ENCODE measurements around the gene GPS1.

Gene GPS1

DNA sequence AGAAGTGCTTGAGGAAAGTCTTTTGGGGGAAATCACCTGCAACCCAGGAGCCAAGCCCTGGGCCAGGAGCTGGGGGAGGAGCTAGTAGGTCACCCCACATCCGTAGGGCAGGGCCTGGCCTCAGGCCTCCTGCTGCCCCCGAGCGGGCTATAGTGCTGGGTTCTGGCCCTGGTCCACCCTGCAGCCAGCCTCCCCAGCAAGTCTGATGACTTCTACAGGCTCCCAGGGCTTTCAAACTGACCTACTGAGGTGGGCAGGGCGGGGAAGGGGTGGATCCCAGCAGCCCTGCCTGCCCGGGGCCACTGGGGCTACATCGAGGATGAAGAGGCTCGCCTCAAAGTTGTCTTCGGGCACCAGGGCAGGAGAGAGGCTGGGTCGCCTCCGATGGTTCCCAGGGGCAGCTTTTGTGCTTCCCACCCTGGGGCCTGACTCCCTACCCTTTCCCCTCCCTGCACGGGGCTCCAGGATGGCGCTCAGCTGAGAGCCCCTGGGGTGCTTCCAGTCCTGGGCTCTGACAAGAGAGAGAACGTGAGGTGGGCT is 34.0 kb upstream of the GPS1 start:
- Histone ChIP-seq H3K36me3 (ENCODE audit: control insufficient read depth, insufficient read depth, low read length) (no peaks in the 10 kb centered on the region), H3K9me3 (ENCODE audit: control insufficient read depth, low read length) (no peaks in the 10 kb centered on the region), H3K9ac (ENCODE audit: low read length) (no peak overlapping the region), H3K4me1 (ENCODE audit: control insufficient read depth, insufficient read depth, low read length) (peaks cover 30% of the 10 kb centered on the region), H3K4me3 (ENCODE audit: low read length) (no peak overlapping the region), H3K27me3 (ENCODE audit: control insufficient read depth, insufficient read depth, low read length) (no peaks in the 10 kb centered on the region)

DNA sequence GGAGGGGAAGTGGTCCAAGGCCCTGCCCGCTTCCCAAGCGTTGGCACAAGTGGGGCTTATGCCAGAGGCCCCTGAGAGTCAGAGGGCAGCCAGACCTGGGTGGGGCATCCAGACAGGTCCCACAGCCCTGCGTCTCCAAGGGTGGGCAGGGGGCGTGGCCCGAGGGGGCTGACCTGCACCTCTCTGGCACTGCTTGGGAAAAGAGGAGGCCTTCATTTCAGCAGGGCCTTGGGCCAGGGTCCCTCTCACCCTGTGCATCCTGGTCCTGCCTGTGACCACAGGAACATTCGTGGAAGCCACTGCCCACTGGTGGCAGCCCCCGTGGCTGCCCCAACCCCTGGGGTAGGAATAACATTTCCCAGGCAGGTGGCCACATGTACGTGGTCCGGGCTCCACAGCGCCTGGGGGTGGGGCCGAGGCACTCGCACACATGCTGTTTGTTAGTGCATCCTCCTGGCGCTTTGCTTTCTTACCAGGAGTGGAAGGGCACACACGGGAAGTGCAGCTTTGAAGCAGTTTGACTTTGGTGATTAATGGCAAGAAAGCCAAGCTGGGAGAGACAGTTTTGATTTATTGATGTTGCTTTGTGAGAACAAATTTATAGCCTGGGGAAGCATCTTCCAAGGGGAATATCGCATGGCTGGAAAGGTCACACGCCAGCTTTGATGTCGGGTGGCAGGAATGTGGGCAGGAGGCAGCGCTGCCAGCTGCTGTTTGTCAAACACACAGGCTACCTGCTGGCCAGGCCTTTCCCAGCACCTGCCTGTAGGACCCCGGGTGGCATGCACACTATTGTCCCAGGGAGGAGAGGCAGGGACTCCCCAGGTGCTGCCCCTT is 33.3 kb upstream of the GPS1 start:
- H3K9me3 ChIP-seq (ENCODE audit: control insufficient read depth, low read length): no peaks in the 10 kb centered on the region
- no peaks in the 10 kb centered on the region for H3K27me3 ChIP-seq (ENCODE audit: control insufficient read depth, insufficient read depth, low read length)
- H3K4me1 ChIP-seq (ENCODE audit: control insufficient read depth, insufficient read depth, low read length): peaks cover 30% of the 10 kb centered on the region
- no peak overlapping the region for H3K4me3 ChIP-seq (ENCODE audit: low read length)
- H3K36me3 ChIP-seq (ENCODE audit: control insufficient read depth, insufficient read depth, low read length): no peaks in the 10 kb centered on the region
- no peak overlapping the region for H3K9ac ChIP-seq (ENCODE audit: low read length)

DNA sequence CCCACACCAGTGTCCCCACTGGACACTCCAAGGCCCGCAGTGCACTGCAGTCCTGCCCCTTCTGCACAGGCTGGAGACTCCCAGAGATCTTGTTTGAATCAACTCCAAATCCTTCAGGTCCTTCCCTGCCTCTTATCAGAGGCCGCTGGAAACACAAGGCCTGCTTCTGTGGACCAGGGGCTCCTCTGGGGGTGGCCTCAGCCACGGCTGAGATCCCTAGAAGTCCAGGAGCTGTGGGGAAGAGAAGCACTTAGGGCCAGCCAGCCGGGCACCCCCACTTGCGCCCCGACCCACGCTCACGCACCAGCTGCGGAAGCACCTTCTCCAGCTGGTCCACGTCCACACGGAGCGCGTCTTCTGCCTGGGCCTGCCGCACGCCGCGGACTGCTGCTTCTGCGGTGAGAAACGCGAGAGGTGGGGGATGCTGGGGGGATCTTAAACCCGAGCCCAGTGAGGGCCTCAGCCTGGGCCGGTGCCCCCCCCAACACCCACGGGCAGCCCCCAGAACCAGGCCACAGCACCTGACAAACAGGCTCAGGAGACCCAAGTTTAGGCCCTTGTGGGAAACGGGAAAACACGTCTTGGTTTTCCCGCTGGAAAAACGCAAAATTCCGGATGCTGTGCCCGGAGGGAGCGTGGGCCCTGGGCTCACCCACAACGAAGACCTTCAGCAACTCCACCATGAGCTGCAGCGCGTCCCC is 32.6 kb upstream of the GPS1 start:
- H3K4me1 ChIP-seq (ENCODE audit: control insufficient read depth, insufficient read depth, low read length): peaks cover 35% of the 10 kb centered on the region
- H3K9me3 ChIP-seq (ENCODE audit: control insufficient read depth, low read length): no peaks in the 10 kb centered on the region
- H3K36me3 ChIP-seq (ENCODE audit: control insufficient read depth, insufficient read depth, low read length): no peaks in the 10 kb centered on the region
- no peaks in the 10 kb centered on the region for H3K27me3 ChIP-seq (ENCODE audit: control insufficient read depth, insufficient read depth, low read length)
- no peak overlapping the region for H3K4me3 ChIP-seq (ENCODE audit: low read length)
- no peak overlapping the region for H3K9ac ChIP-seq (ENCODE audit: low read length)

- H3K4me3 ChIP-seq (ENCODE audit: low read length): no peak overlapping the region
- H3K9me3 ChIP-seq (ENCODE audit: control insufficient read depth, low read length): no peaks in the 10 kb centered on the region
- peaks cover 39% of the 10 kb centered on the region for H3K4me1 ChIP-seq (ENCODE audit: control insufficient read depth, insufficient read depth, low read length)
- H3K9ac ChIP-seq (ENCODE audit: low read length): no peak overlapping the region
- H3K36me3 ChIP-seq (ENCODE audit: control insufficient read depth, insufficient read depth, low read length): no peaks in the 10 kb centered on the region
- no peaks in the 10 kb centered on the region for H3K27me3 ChIP-seq (ENCODE audit: control insufficient read depth, insufficient read depth, low read length)
Measured at GRCh38 chr17:82019690-82020571, 31.8 kb upstream of the GPS1 start.

DNA sequence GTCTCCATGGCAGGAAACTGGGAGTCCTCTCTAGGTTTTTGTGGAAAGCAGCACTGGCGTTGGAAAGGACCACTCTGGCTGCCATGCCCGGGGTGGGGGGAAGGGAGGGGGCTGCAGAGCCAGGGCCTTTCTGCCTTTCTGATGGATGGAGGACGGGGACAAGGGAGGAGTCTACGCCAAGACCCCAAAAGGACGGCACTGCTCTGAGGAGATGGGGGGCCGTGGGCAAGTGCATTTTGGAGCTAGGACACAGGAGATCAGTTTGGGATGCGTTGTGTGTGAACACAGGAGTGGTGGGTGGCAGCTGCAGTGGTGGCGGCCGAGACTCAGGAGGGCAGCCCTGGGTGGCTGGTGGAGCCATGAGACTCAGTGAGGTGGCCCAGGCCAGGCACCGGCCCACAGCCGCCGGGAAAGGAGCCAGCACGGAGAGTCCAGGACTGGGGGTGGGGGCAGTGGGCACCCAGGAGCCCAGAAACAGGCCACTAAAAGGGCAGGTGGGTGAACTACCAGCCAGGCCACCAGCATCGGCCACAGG is 31.1 kb upstream of the GPS1 start:
- H3K9ac ChIP-seq (ENCODE audit: low read length): no peak overlapping the region
- H3K4me3 ChIP-seq (ENCODE audit: low read length): no peak overlapping the region
- peaks cover 39% of the 10 kb centered on the region for H3K4me1 ChIP-seq (ENCODE audit: control insufficient read depth, insufficient read depth, low read length)
- H3K36me3 ChIP-seq (ENCODE audit: control insufficient read depth, insufficient read depth, low read length): no peaks in the 10 kb centered on the region
- H3K9me3 ChIP-seq (ENCODE audit: control insufficient read depth, low read length): no peaks in the 10 kb centered on the region
- no peaks in the 10 kb centered on the region for H3K27me3 ChIP-seq (ENCODE audit: control insufficient read depth, insufficient read depth, low read length)

DNA sequence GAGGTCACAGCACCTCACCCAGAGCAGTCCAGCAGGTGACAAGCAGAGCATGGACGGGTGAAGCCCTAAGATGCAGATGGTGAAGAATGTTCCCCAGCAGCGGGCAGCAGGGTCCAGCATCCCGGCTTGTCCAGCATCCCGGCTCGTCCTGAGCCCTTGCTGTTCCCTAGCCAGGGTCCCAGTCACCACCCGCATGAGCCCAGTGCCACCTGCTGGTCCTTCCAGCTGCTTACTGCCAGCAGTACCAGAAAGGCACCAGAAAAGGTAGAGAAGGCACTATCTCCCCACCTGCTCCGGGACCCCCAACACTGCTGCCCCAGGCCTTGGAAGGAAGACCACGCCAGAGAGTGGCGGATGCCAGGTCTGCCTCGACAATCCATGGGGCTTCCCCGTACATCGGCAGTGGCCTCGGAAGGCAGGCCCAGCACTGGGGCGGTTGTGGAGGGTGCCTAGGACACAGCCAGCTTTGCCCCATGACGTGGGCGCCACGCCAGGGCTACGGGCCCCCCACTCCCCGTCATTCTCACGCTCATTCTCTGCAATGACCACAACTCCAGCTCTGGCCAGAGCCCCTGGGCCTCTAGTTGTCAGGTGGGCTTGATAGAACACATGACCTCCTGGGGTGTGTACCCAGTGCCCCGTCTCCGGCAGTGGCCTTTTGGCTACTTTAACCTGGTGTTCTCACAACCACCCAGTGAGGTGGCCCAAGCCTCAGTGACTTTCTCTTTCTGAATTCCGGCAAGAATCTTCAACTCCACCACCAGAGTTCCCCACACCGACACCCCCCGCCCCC is 30.4 kb upstream of the GPS1 start:
- no peaks in the 10 kb centered on the region for H3K36me3 ChIP-seq (ENCODE audit: control insufficient read depth, insufficient read depth, low read length)
- no peaks in the 10 kb centered on the region for H3K27me3 ChIP-seq (ENCODE audit: control insufficient read depth, insufficient read depth, low read length)
- peak overlapping the region; percentile 77 for H3K4me3 ChIP-seq (ENCODE audit: low read length)
- peaks cover 39% of the 10 kb centered on the region for H3K4me1 ChIP-seq (ENCODE audit: control insufficient read depth, insufficient read depth, low read length)
- peak overlapping the region; percentile 86 for H3K9ac ChIP-seq (ENCODE audit: low read length)
- no peaks in the 10 kb centered on the region for H3K9me3 ChIP-seq (ENCODE audit: control insufficient read depth, low read length)

DNA sequence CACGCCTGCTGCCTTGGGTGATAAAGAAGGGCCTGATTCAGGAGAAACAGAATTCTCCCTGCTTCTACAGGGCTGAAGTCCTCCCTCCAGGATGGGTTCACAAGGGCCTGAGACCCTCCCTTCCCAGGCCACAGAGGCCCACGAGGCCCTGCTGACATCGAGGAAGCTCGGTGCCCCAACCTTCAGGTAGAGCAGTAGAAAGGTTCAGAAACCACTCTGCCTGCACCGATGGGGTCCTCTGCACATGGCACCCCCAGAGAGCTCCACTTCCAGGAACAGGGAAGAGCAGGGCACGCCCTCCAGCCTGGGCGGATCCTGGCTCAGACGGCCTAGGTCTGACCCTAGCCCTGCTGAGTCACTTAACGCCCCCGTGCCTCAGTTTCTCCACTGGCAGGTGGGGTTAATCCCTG is 29.8 kb upstream of the GPS1 start:
- peak overlapping the region; percentile 77 for H3K4me3 ChIP-seq (ENCODE audit: low read length)
- no peaks in the 10 kb centered on the region for H3K9me3 ChIP-seq (ENCODE audit: control insufficient read depth, low read length)
- peak overlapping the region; percentile 86 for H3K9ac ChIP-seq (ENCODE audit: low read length)
- peaks cover 39% of the 10 kb centered on the region for H3K4me1 ChIP-seq (ENCODE audit: control insufficient read depth, insufficient read depth, low read length)
- no peaks in the 10 kb centered on the region for H3K36me3 ChIP-seq (ENCODE audit: control insufficient read depth, insufficient read depth, low read length)
- H3K27me3 ChIP-seq (ENCODE audit: control insufficient read depth, insufficient read depth, low read length): no peaks in the 10 kb centered on the region

- H3K9ac ChIP-seq (ENCODE audit: low read length): peak within 1 kb of the TSS; percentile 86
- no peaks in the 10 kb centered on the region for H3K27me3 ChIP-seq (ENCODE audit: control insufficient read depth, insufficient read depth, low read length)
- no peaks in the 10 kb centered on the region for H3K36me3 ChIP-seq (ENCODE audit: control insufficient read depth, insufficient read depth, low read length)
- H3K4me3 ChIP-seq (ENCODE audit: low read length): peak within 1 kb of the TSS; percentile 77
- H3K4me1 ChIP-seq (ENCODE audit: control insufficient read depth, insufficient read depth, low read length): peaks cover 39% of the 10 kb centered on the region
- H3K9me3 ChIP-seq (ENCODE audit: control insufficient read depth, low read length): no peaks in the 10 kb centered on the region
Measured at GRCh38 chr17:82022310-82022980, 29.3 kb upstream of the GPS1 start, which contains the start of gene CENPX. CENPX (minus strand) TSS chr17:82022878; CDS start chr17:82022861, 17 bp downstream.

DNA sequence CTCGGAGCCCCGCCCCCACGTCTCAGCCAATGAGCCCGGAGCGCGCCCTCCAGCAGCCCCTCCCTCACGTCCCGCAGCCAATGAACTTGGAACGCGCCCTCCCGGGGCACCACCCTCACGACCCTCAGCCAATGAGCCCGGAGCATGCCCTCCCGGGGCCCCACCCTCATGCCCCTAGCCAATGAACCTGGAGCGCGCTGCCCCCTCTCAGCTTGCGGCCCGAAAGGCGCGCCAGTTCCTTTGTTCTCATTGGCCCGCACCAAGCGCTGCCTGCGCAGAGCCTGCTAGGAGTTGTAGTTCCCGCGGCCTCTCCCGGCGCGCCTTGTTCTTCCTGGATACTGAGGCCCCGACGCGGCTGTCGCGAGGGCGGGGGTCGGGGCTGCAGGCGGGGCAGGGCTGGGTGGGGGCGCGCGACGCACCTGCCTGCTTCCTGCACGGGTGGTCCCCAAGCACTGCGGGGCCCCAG is 28.7 kb upstream of the GPS1 start, which contains the start of gene LRRC45:
LRRC45 (plus strand) TSS at position 325 of the 466 bp plus-strand sequence. CDS start 339 bp downstream, outside the sequence.
- H3K9me3 ChIP-seq (ENCODE audit: control insufficient read depth, low read length): no peaks in the 10 kb centered on the region
- peak within 1 kb of the TSS; percentile 77 for H3K4me3 ChIP-seq (ENCODE audit: low read length)
- H3K4me1 ChIP-seq (ENCODE audit: control insufficient read depth, insufficient read depth, low read length): peaks cover 39% of the 10 kb centered on the region
- no peaks in the 10 kb centered on the region for H3K36me3 ChIP-seq (ENCODE audit: control insufficient read depth, insufficient read depth, low read length)
- peak within 1 kb of the TSS; percentile 86 for H3K9ac ChIP-seq (ENCODE audit: low read length)
- no peaks in the 10 kb centered on the region for H3K27me3 ChIP-seq (ENCODE audit: control insufficient read depth, insufficient read depth, low read length)

GRCh38 chr17:82023447-82024241 is 28.1 kb upstream of the GPS1 start:
- H3K4me3 ChIP-seq (ENCODE audit: low read length): peak overlapping the region; percentile 50
- no peaks in the 10 kb centered on the region for H3K9me3 ChIP-seq (ENCODE audit: control insufficient read depth, low read length)
- H3K36me3 ChIP-seq (ENCODE audit: control insufficient read depth, insufficient read depth, low read length): no peaks in the 10 kb centered on the region
- H3K9ac ChIP-seq (ENCODE audit: low read length): peak overlapping the region; percentile 62
- H3K4me1 ChIP-seq (ENCODE audit: control insufficient read depth, insufficient read depth, low read length): peaks cover 39% of the 10 kb centered on the region
- no peaks in the 10 kb centered on the region for H3K27me3 ChIP-seq (ENCODE audit: control insufficient read depth, insufficient read depth, low read length)
